Neural cell (in vitro differentiated cells): Measurements from ENCODE around the gene GMDS. TPM values are rescaled to one million over a fixed set of nuclear protein-coding genes. Genes with fewer than 3 reads are reported as not detected.

Experiments used
- H2AFZ ChIP-seq: fragments of 200-600, 300-800 bp; sonication (generic), shearing (Covaris generic); 2 replicates; pipeline ENCODE4 v1.6.0; 2014; ENCODE audit warnings: low read depth, mild to moderate bottlenecking, antibody characterized with exemption, low read length, moderate library complexity
- H3F3A ChIP-seq: fragments of 200-600 bp; shearing (Covaris generic); 2 replicates; pipeline ENCODE4 v1.6.1; 2016; ENCODE audit warnings: mild to moderate bottlenecking, moderate library complexity, mixed read lengths, antibody characterized with exemption, low read length; ENCODE audit not compliant: insufficient read depth, poor library complexity, severe bottlenecking
- H3K27ac ChIP-seq: fragments of 200-600, 300-800 bp; sonication (generic), shearing (Covaris generic); 2 replicates; pipeline ENCODE4 v1.5.1; 2014; ENCODE audit warnings: mild to moderate bottlenecking, low read length, moderate library complexity
- H3K27me3 ChIP-seq: fragments of 300-800, 200-600 bp; sonication (generic), shearing (Covaris generic); 2 replicates; pipeline ENCODE4 v1.6.0; 2014; ENCODE audit warnings: mild to moderate bottlenecking, low read depth, low read length, moderate library complexity; ENCODE audit not compliant: insufficient read depth
- H3K36me3 ChIP-seq: fragments of 300-800, 200-600 bp; sonication (generic), shearing (Covaris generic); 2 replicates; pipeline ENCODE4 v1.5.1; 2014; ENCODE audit warnings: mild to moderate bottlenecking, antibody characterized with exemption, low read length, moderate library complexity; ENCODE audit not compliant: insufficient read depth
- H3K4me2 ChIP-seq: fragments of 300-800, 200-600 bp; sonication (generic), shearing (Covaris generic); 2 replicates; pipeline ENCODE4 v1.6.0; 2014; ENCODE audit warnings: mild to moderate bottlenecking, low read length
- H3K4me3 ChIP-seq: fragments of 300-800, 200-600 bp; sonication (generic), shearing (Covaris generic); 2 replicates; pipeline ENCODE4 v1.5.1; 2014; ENCODE audit warnings: mild to moderate bottlenecking, low read length, moderate library complexity
- H3K79me2 ChIP-seq: fragments of 200-600 bp; shearing (Covaris generic); replicated peaks from 2 replicates; pipeline ENCODE4 v1.6.0; 2014; ENCODE audit warnings: mild to moderate bottlenecking, low read length, moderate library complexity; ENCODE audit not compliant: insufficient read depth
- H3K9ac ChIP-seq: fragments of 300-800, 200-600 bp; sonication (generic), shearing (Covaris generic); 2 replicates; pipeline ENCODE4 v1.6.1; 2016; ENCODE audit warnings: mild to moderate bottlenecking, low read length, mixed read lengths
- H3K9me2 ChIP-seq: fragments of 200-600 bp; shearing (Covaris generic); 2 replicates; pipeline ENCODE4 v1.6.1; 2016; ENCODE audit warnings: mild to moderate bottlenecking, low read length, mixed read lengths; ENCODE audit not compliant: insufficient read depth
- H3K9me3 ChIP-seq: fragments of 200-600, 300-800 bp; sonication (generic), shearing (Covaris generic); 2 replicates; pipeline ENCODE4 v1.6.1; 2016; ENCODE audit warnings: mild to moderate bottlenecking, mixed run types, low read length, moderate library complexity, mixed read lengths
- H4K20me1 ChIP-seq: fragments of 200-600 bp; shearing (Covaris generic); 2 replicates; pipeline ENCODE4 v1.6.1; 2016; ENCODE audit warnings: mild to moderate bottlenecking, mixed run types; ENCODE audit not compliant: insufficient read depth
- CTCF ChIP-seq: fragments of 450-650 bp; IDR thresholded peaks from 2 replicates; pipeline ENCODE4 v1.5.1; 2014; ENCODE audit warnings: antibody characterized with exemption, mild to moderate bottlenecking, moderate library complexity; ENCODE audit not compliant: poor library complexity, severe bottlenecking
- EP300 ChIP-seq: fragments of 450-650 bp; conservative IDR thresholded peaks from 2 replicates; pipeline ENCODE4 v1.6.1; 2014; ENCODE audit warnings: antibody characterized with exemption, mild to moderate bottlenecking, moderate library complexity; ENCODE audit not compliant: poor library complexity, severe bottlenecking
- EZH2 ChIP-seq: fragments of 200-600, 300-800 bp; shearing (Covaris generic), sonication (generic); IDR thresholded peaks from 2 replicates; pipeline ENCODE4 v1.6.1; 2014; ENCODE audit warnings: antibody characterized with exemption, low read length, borderline replicate concordance, mild to moderate bottlenecking; ENCODE audit not compliant: insufficient read depth, poor library complexity, severe bottlenecking
- MXI1 ChIP-seq: fragments of 450-650 bp; conservative IDR thresholded peaks from 2 replicates; pipeline ENCODE4 v1.6.1; 2014; ENCODE audit warnings: antibody characterized with exemption, mild to moderate bottlenecking; ENCODE audit not compliant: poor library complexity, severe bottlenecking
- POLR2AphosphoS5 ChIP-seq: IDR thresholded peaks from 2 replicates; pipeline ENCODE4 v1.6.1; 2012
- RAD21 ChIP-seq: fragments of 450-650 bp; conservative IDR thresholded peaks from 2 replicates; pipeline ENCODE4 v1.6.1; 2014; ENCODE audit warnings: antibody characterized with exemption, mild to moderate bottlenecking, moderate library complexity
- REST ChIP-seq: IDR thresholded peaks from 2 replicates; pipeline ENCODE4 v1.6.1; 2012; ENCODE audit warnings: borderline replicate concordance
- SMC3 ChIP-seq: fragments of 450-650 bp; conservative IDR thresholded peaks from 2 replicates; pipeline ENCODE4 v1.6.1; 2014; ENCODE audit warnings: antibody characterized with exemption, mild to moderate bottlenecking, moderate library complexity; ENCODE audit not compliant: poor library complexity
- TAF1 ChIP-seq: IDR thresholded peaks from 2 replicates; pipeline ENCODE4 v1.6.1; 2012; ENCODE audit warnings: low read depth
- polyA plus RNA-seq: library from polyadenylated mRNA; depleted of rRNA; stranded (reverse); fragments of >200 nt; gene quantifications from 2 replicates; pipeline ENCODE4 v1.2.3, GENCODE V29; 2014

The GMDS gene
- polyA plus RNA-seq, 1 donor from 2014 or later, result 11.4 TPM

- Histone ChIP-seq H3K4me3 (no peak overlapping the region), H3K79me2 (no peaks in the 10 kb centered on the region), H4K20me1 (no peaks in the 10 kb centered on the region), H2AFZ (no peak overlapping the region), H3F3A (no peaks in the 10 kb centered on the region), H3K9me2 (no peaks in the 10 kb centered on the region), H3K9me3 (no peaks in the 10 kb centered on the region), H3K27ac (no peak overlapping the region), H3K27me3 (no peaks in the 10 kb centered on the region), H3K36me3 (no peaks in the 10 kb centered on the region), H3K4me2 (no peak overlapping the region), H3K9ac (no peak overlapping the region)
- no peak for TF ChIP-seq EP300
- TF ChIP-seq EZH2, result no peak
- no peak for TF ChIP-seq RAD21
- no peak for TF ChIP-seq REST
- TF ChIP-seq TAF1, result no peak
- no peak for TF ChIP-seq MXI1
- no peak for TF ChIP-seq SMC3
- no peak for TF ChIP-seq CTCF
- TF ChIP-seq POLR2AphosphoS5, result no peak
Observed at GRCh38 chr6:1850840-1851157, 394.6 kb downstream of the GMDS start.

- no peak overlapping the region for H3K27ac ChIP-seq
- H3K27me3 ChIP-seq, result no peaks in the 10 kb centered on the region
- no peaks in the 10 kb centered on the region for H3K9me3 ChIP-seq
- H3K79me2 ChIP-seq, result no peaks in the 10 kb centered on the region
- no peak overlapping the region for H2AFZ ChIP-seq
- H3K9me2 ChIP-seq, result no peaks in the 10 kb centered on the region
- TF ChIP-seq CTCF, result no peak
- TF ChIP-seq EP300, result no peak
- TF ChIP-seq REST, result no peak
- no peak for TF ChIP-seq SMC3
- no peak for TF ChIP-seq MXI1
- TF ChIP-seq POLR2AphosphoS5, result no peak
- TF ChIP-seq RAD21, result no peak
- TF ChIP-seq TAF1, result no peak
- no peak for TF ChIP-seq EZH2
- no peak overlapping the region for H3K4me3 ChIP-seq
- H3K4me2 ChIP-seq, result no peak overlapping the region
- H4K20me1 ChIP-seq, result no peaks in the 10 kb centered on the region
- H3K9ac ChIP-seq, result no peak overlapping the region
- no peaks in the 10 kb centered on the region for H3K36me3 ChIP-seq
- H3F3A ChIP-seq, result no peaks in the 10 kb centered on the region
Observed at GRCh38 chr6:1850121-1850839, 395.1 kb downstream of the GMDS start.
